A549 (cell line): ENCODE measurements around the gene NCEH1. TPM values are rescaled to one million over a fixed set of nuclear protein-coding genes. Genes with fewer than 3 reads are reported as not detected.
"Not testable (repeated sequence)": the region's sequence is repeated elsewhere in the genome, so short reads cannot be mapped to it uniquely, and the experiment has no call there.

ENCODE experiments used
- ATAC-seq, 2 experiments: fragments of 200-7000 bp in 1 of 2; fragments of >200 bp in 1 of 2; cut with Nextera tagmentation in 1 of 2; cut with Tn5 transposase in 1 of 2; 3 replicates each; pipeline versions ENCODE4 v1.8.0 to v1.9.1; 2018 to 2020; ENCODE audit warnings: mild to moderate bottlenecking in 1 of 2, moderate library complexity in 1 of 2
- CTCF ChIA-PET: fragments of 300-600 bp; sonication (Branson Sonifier 250); formaldehyde crosslinking; extraction: SDS; loops from one replicate; lab custom pipeline; 2021; ENCODE audit warnings: antibody characterized with exemption, inconsistent platforms; lab: Yijun Ruan, JAX
- POLR2A ChIA-PET: fragments of 350-600 bp; formaldehyde crosslinking; extraction: SDS; loops from one replicate; lab custom pipeline; 2021; ENCODE audit warnings: antibody characterized with exemption, inconsistent platforms; lab: Yijun Ruan, JAX
- DNase-seq, 2 experiments: peaks; one replicate each; pipeline versions ENCODE4 v3.0.0 to v3.0.0-alpha.2; 2011 to 2016; ENCODE audit warnings: low read depth in 1 of 2, low spot score in 1 of 2
- FAIRE-seq: peaks from 2 replicates; lab custom pipeline; 2011; peaks lifted over from hg19 to GRCh38; lab: Jason Lieb, UNC
- H3K27ac ChIP-seq, 2 experiments: fragments of >200 bp; sonication (Bioruptor Twin); formaldehyde crosslinking; 3 replicates each; pipeline ENCODE4 v1.5.1; 2016 to 2017
- H3K4me1 ChIP-seq: fragments of >200 bp; sonication (Bioruptor Twin); formaldehyde crosslinking; 3 replicates; pipeline ENCODE4 v1.6.1; 2016
- H3K4me2 ChIP-seq: fragments of >200 bp; sonication (Bioruptor Twin); formaldehyde crosslinking; 3 replicates; pipeline ENCODE4 v1.6.1; 2016
- H3K4me3 ChIP-seq: fragments of >200 bp; sonication (Bioruptor Twin); formaldehyde crosslinking; 3 replicates; pipeline ENCODE4 v1.5.1; 2016
- H3K9me3 ChIP-seq: fragments of >200 bp; sonication (Bioruptor Twin); formaldehyde crosslinking; 3 replicates; pipeline ENCODE4 v1.6.1; 2016
- CBX2 ChIP-seq: fragments of 200-600 bp; sonication (generic); IDR thresholded peaks from 2 replicates; pipeline ENCODE4 v1.6.1; 2016; ENCODE audit warnings: low read depth, mild to moderate bottlenecking, borderline replicate concordance
- CEBPB ChIP-seq, 2 experiments: fragments of >200 bp in 1 of 2; sonication (Bioruptor Twin) in 1 of 2; formaldehyde crosslinking in 1 of 2; IDR thresholded peaks; 2 replicates each; pipeline ENCODE4 v1.6.1; 2012 to 2016
- FOSL2 ChIP-seq, 2 experiments: fragments of 450-650 bp in 1 of 2; fragments of >200 bp in 1 of 2; sonication (Bioruptor Twin) in 1 of 2; formaldehyde crosslinking; IDR thresholded peaks; 2 replicates each; pipeline versions ENCODE4 v1.5.0 to v1.6.1; 2016 to 2020; ENCODE audit warnings: mild to moderate bottlenecking in 1 of 2, moderate library complexity in 1 of 2
- HOXB13 ChIP-seq: fragments of 250-450 bp; sonication (Bioruptor Pico); IDR thresholded peaks from 2 replicates; pipeline ENCODE4 v1.5.0; 2020; ENCODE audit warnings: low read depth, mild to moderate bottlenecking, moderate library complexity
- JUN ChIP-seq, 2 experiments: fragments of >200 bp; sonication (Bioruptor Twin); formaldehyde crosslinking; IDR thresholded peaks; 2 replicates in 1 of 2; 3 replicates in 1 of 2; pipeline ENCODE4 v1.6.1; 2016 to 2017
- KDM1A ChIP-seq: fragments of 200-600 bp; sonication (generic); IDR thresholded peaks from 2 replicates; pipeline ENCODE4 v1.6.1; 2016; ENCODE audit warnings: low read depth, mild to moderate bottlenecking
- KDM5A ChIP-seq: fragments of 200-600 bp; sonication (generic); IDR thresholded peaks from 2 replicates; pipeline ENCODE4 v1.6.1; 2016; ENCODE audit warnings: antibody characterized with exemption, mild to moderate bottlenecking
- MYC ChIP-seq: IDR thresholded peaks from 2 replicates; pipeline ENCODE4 v1.6.1; 2012; ENCODE audit warnings: mild to moderate bottlenecking, inconsistent platforms, low read length, improper control_type of control experiment, borderline replicate concordance
- POLR2A ChIP-seq: IDR thresholded peaks from 2 replicates; pipeline ENCODE4 v1.6.1; 2012; ENCODE audit warnings: mild to moderate bottlenecking, low read length
- RCOR1 ChIP-seq: fragments of 150-350 bp; IDR thresholded peaks from 2 replicates; pipeline ENCODE4 v1.6.1; 2014; ENCODE audit warnings: antibody characterized with exemption, low read length, low read depth
- RFX5 ChIP-seq: fragments of 450-650 bp; IDR thresholded peaks from 2 replicates; pipeline ENCODE4 v1.7.1; 2014; ENCODE audit warnings: antibody characterized with exemption, mild to moderate bottlenecking, moderate library complexity
- SMC3 ChIP-seq: fragments of >200 bp; sonication (Bioruptor Twin); formaldehyde crosslinking; IDR thresholded peaks from 3 replicates; pipeline ENCODE4 v1.6.1; 2018; ENCODE audit warnings: inconsistent platforms
- ZC3H11A ChIP-seq: fragments of 450-650 bp; IDR thresholded peaks from 2 replicates; pipeline ENCODE4 v1.6.1; 2014; ENCODE audit warnings: antibody characterized with exemption, mild to moderate bottlenecking
- ZSCAN20 ChIP-seq: fragments of 250-450 bp; sonication (Bioruptor Pico); IDR thresholded peaks from 2 replicates; pipeline ENCODE4 v1.8.0; 2022; ENCODE audit warnings: mild to moderate bottlenecking, moderate library complexity
- WGBS: methylation state at CpG from one replicate; pipeline ENCODE4 v1.1.6; 2017; ENCODE audit errors: missing lambda C conversion rate; 5-methylcytosine and 5-hydroxymethylcytosine counted together
- polyA plus RNA-seq, 4 experiments: library from polyadenylated mRNA; depleted of rRNA in 3 of 4; stranded (reverse); fragments of >200 nt; fragmentation: RNase III in 1 of 4; extraction: RNeasy Plus Mini Kit Qiagen cat#74134 plus additional on column Dnase treatment in 1 of 4; gene quantifications; 2 replicates in 3 of 4; 3 replicates in 1 of 4; pipeline ENCODE4 v1.2.3, GENCODE V29; 2011 to 2017
- TF ChIP-seq, protein P1 (sequence below): fragments of 200-600 bp; sonication (generic); IDR thresholded peaks from 2 replicates; pipeline ENCODE4 v1.6.1; 2016; ENCODE audit warnings: antibody characterized with exemption, mild to moderate bottlenecking, moderate library complexity
- TF ChIP-seq, protein P2 (sequence below): fragments of 450-650 bp; IDR thresholded peaks from 2 replicates; pipeline ENCODE4 v1.6.1; 2014; ENCODE audit warnings: antibody characterized with exemption

NCEH1 gene
- polyA plus RNA-seq, 2 of the 4 experiments (the other 2 are of a cell fraction) = 21.4 to 33.2 TPM

- no peak for DNase-seq
- Histone ChIP-seq H3K27ac (no peak overlapping the region), H3K4me2 (no peak overlapping the region), H3K4me1 (peaks cover 26% of the 10 kb centered on the region), H3K4me3 (no peak overlapping the region), H3K9me3 (no peaks in the 10 kb centered on the region)
- ATAC-seq = no peak
- TF ChIP-seq CEBPB (IDR thresholded peaks at IDR 0.05) = no peak
- no peak for TF ChIP-seq JUN (IDR thresholded peaks at IDR 0.05)
- no peak for TF ChIP-seq POLR2A
- 14% methylated on average over 1 of the region's 1 CpG for WGBS
- POLR2A ChIA-PET = no interaction called here
- CTCF ChIA-PET = interaction anchor here (0.6 to 3.4 kb wide), 8 partner anchors 14 to 1357 kb away, joined by 3 to 12 read pairs (median 4); partner anchors contain the start of gene ECT2
- no peak for FAIRE-seq
These were observed 6.9 kb downstream of the NCEH1 start for GRCh38 chr3:172704001-172704400.

DNA sequence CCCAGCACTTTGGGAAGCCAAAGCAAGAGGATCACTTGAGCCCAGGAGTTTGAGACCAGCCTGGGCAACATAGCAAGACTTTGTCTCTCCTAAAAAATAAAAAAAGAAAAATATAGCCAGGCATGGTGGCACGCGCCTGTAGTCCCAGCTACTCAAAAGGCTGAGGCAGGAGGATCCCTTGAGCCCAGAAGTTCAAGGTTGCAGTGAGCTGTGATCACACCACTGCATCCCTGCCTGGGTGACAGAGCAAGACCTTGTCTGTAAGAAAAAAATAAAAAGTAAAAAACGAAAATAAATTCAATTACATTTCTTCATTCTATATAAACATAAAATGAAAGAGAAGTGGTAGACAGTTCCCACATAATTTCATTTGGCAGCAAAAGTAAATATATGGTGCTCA, 8.1 kb downstream of the NCEH1 start:
- H3K4me3 ChIP-seq, H3K9me3 ChIP-seq, H3K4me2 ChIP-seq, DNase-seq, FAIRE-seq, H3K27ac ChIP-seq, ATAC-seq, POLR2A ChIA-PET: not testable (repeated sequence)
- peaks cover 13% of the 10 kb centered on the region for H3K4me1 ChIP-seq
- CTCF ChIA-PET = interaction anchor here (1.2 to 4.2 kb wide), 3 partner anchors 8 to 47 kb away, joined by 5 to 30 read pairs (median 12); partner anchors contain the start of gene NCEH1
- WGBS = 62% methylated on average over 3 of the region's 3 CpGs

GRCh38 chr3:172702256-172702655, 8.6 kb downstream of the NCEH1 start:
- ChIA-PET POLR2A (no interaction called here), CTCF (interaction anchor here (0.9 to 4.2 kb wide), 3 partner anchors 9 to 29 kb away, joined by 4 to 30 read pairs (median 12); partner anchors contain the start of gene NCEH1)
- TF ChIP-seq, protein P1, sequence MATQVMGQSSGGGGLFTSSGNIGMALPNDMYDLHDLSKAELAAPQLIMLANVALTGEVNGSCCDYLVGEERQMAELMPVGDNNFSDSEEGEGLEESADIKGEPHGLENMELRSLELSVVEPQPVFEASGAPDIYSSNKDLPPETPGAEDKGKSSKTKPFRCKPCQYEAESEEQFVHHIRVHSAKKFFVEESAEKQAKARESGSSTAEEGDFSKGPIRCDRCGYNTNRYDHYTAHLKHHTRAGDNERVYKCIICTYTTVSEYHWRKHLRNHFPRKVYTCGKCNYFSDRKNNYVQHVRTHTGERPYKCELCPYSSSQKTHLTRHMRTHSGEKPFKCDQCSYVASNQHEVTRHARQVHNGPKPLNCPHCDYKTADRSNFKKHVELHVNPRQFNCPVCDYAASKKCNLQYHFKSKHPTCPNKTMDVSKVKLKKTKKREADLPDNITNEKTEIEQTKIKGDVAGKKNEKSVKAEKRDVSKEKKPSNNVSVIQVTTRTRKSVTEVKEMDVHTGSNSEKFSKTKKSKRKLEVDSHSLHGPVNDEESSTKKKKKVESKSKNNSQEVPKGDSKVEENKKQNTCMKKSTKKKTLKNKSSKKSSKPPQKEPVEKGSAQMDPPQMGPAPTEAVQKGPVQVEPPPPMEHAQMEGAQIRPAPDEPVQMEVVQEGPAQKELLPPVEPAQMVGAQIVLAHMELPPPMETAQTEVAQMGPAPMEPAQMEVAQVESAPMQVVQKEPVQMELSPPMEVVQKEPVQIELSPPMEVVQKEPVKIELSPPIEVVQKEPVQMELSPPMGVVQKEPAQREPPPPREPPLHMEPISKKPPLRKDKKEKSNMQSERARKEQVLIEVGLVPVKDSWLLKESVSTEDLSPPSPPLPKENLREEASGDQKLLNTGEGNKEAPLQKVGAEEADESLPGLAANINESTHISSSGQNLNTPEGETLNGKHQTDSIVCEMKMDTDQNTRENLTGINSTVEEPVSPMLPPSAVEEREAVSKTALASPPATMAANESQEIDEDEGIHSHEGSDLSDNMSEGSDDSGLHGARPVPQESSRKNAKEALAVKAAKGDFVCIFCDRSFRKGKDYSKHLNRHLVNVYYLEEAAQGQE = no peak
- TF ChIP-seq FOSL2 (IDR thresholded peaks at IDR 0.05) (no peak), FOSL2 (CRISPR knock-in tag; IDR thresholded peaks at IDR 0.05) (no peak), ZSCAN20 (CRISPR knock-in tag) (no peak), CBX2 (no peak), MYC (no peak), RFX5 (no peak), RCOR1 (no peak), KDM1A (no peak)
- TF ChIP-seq, protein P2, sequence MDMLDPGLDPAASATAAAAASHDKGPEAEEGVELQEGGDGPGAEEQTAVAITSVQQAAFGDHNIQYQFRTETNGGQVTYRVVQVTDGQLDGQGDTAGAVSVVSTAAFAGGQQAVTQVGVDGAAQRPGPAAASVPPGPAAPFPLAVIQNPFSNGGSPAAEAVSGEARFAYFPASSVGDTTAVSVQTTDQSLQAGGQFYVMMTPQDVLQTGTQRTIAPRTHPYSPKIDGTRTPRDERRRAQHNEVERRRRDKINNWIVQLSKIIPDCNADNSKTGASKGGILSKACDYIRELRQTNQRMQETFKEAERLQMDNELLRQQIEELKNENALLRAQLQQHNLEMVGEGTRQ = no peak
- no peak overlapping the region for H3K4me2 ChIP-seq
- WGBS = 87% methylated on average over 3 of the region's 3 CpGs
- peaks cover 10% of the 10 kb centered on the region for H3K4me1 ChIP-seq
- ATAC-seq = no peak
- no peaks in the 10 kb centered on the region for H3K9me3 ChIP-seq
- no peak overlapping the region for H3K27ac ChIP-seq
- FAIRE-seq = no peak
- H3K4me3 ChIP-seq = no peak overlapping the region
- DNase-seq = no peak

GRCh38 chr3:172701751-172702150, 9.1 kb downstream of the NCEH1 start:
- 86% methylated on average over 3 of the region's 3 CpGs for WGBS
- H3K4me2 ChIP-seq = no peak overlapping the region
- ChIA-PET CTCF (interaction anchor here (0.9 to 4.2 kb wide), 2 partner anchors 9 to 29 kb away, joined by 4 to 30 read pairs; partner anchors contain the start of gene NCEH1), POLR2A (no interaction called here)
- H3K4me1 ChIP-seq = peaks cover 6% of the 10 kb centered on the region; the same call in 2 of the 3 replicates
- TF ChIP-seq KDM5A = no peak
- TF ChIP-seq, protein P1 = no peak
- TF ChIP-seq HOXB13 (CRISPR knock-in tag) = no peak
- TF ChIP-seq ZC3H11A = no peak
- no peak for TF ChIP-seq SMC3
- ATAC-seq (no peak), DNase-seq (no peak), FAIRE-seq (no peak)
- no peak overlapping the region for H3K4me3 ChIP-seq
- H3K27ac ChIP-seq = no peak overlapping the region
- H3K9me3 ChIP-seq = no peaks in the 10 kb centered on the region
